Measurements from ENCODE around the gene SPATS2. TPM values are rescaled to one million over a fixed set of nuclear protein-coding genes. Genes with fewer than 3 reads are reported as not detected.
"Not testable (repeated sequence)": the region's sequence is repeated elsewhere in the genome, so short reads cannot be mapped to it uniquely, and the experiment has no call there.

SPATS2 gene
- total RNA-seq, 1 experiment from 2014 or later: 43.1 TPM

GRCh38 chr12:49531745-49532144 is 164.5 kb downstream of the SPATS2 start:
- no TSS peak for BruUV-seq (replicated peaks)
- no peaks in the 10 kb centered on the region for H3K27me3 ChIP-seq (replicated peaks; ENCODE audit: control insufficient read depth, insufficient read depth, low read length)
- Mint-ChIP-seq H3K4me3 (ENCODE audit: unreplicated experiment) (no peak overlapping the region), H3K27me3 (ENCODE audit: insufficient read depth, unreplicated experiment) (peaks cover 3% of the 10 kb centered on the region), H3K9me3 (ENCODE audit: unreplicated experiment) (no peaks in the 10 kb centered on the region), H3K36me3 (ENCODE audit: insufficient read depth, unreplicated experiment) (peaks cover 20% of the 10 kb centered on the region), H3K27ac (ENCODE audit: unreplicated experiment) (no peak overlapping the region), H3K4me1 (ENCODE audit: low read depth, unreplicated experiment) (no peaks in the 10 kb centered on the region)
- H3K36me3 ChIP-seq (ENCODE audit: control insufficient read depth, insufficient read depth, low read length): 0 out of 2 replicates have a peak, but pooled peaks cover 1% of the 10 kb centered on the region
- POLR2A ChIA-PET: interaction anchor here (0.6 to 1.5 kb wide), 2 partner anchors 133 to 165 kb away, joined by 3 to 8 read pairs; partner anchors contain the start of gene SPATS2
- H3K4me1 ChIP-seq: no peaks in the 10 kb centered on the region
- intact Hi-C loops (cut with micrococcal nuclease; ENCODE audit: unreplicated experiment): no loop called here
- CTCF ChIA-PET: interaction anchor here (0.8 to 1.3 kb wide), 2 partner anchors 21 to 48 kb away, joined by 3 read pairs; no protein-coding TSS in a partner anchor
- no peaks in the 10 kb centered on the region for H3K9me3 ChIP-seq
- no peak for TF ChIP-seq CTCF (IDR thresholded peaks at IDR 0.05; ENCODE audit: insufficient read depth in 1 of 2, low read depth in 1 of 2, low read length in 1 of 2, severe bottlenecking in 1 of 2, unreplicated experiment in 1 of 2)
- no peak overlapping the region for H3K4me3 ChIP-seq (ENCODE audit: low read depth, low read length)
- no peak for DNase-seq

GRCh38 chr12:49533331-49533730 is 166.1 kb downstream of the SPATS2 start:
- H3K9me3 Mint-ChIP-seq (ENCODE audit: unreplicated experiment): no peaks in the 10 kb centered on the region
- intact Hi-C loops (cut with micrococcal nuclease; ENCODE audit: unreplicated experiment): no loop called here
- no peak overlapping the region for H3K27ac Mint-ChIP-seq (ENCODE audit: unreplicated experiment)
- POLR2A ChIA-PET: interaction anchor here (1.5 kb wide), 1 partner anchor 166 kb away, joined by 8 read pairs; the partner anchor contains the start of gene SPATS2
- peaks cover 9% of the 10 kb centered on the region for H3K36me3 Mint-ChIP-seq (ENCODE audit: insufficient read depth, unreplicated experiment)
- DNase-seq: no peak
- peaks cover 5% of the 10 kb centered on the region; the same call in 1 of the 2 replicates for H3K4me1 ChIP-seq
- no peaks in the 10 kb centered on the region for H3K36me3 ChIP-seq (ENCODE audit: control insufficient read depth, insufficient read depth, low read length)
- no peak overlapping the region for H3K4me3 ChIP-seq (ENCODE audit: low read depth, low read length)
- peaks cover 4% of the 10 kb centered on the region; the same call in 1 of the 2 replicates for H3K27me3 ChIP-seq (replicated peaks; ENCODE audit: control insufficient read depth, insufficient read depth, low read length)
- H3K27me3 Mint-ChIP-seq (ENCODE audit: insufficient read depth, unreplicated experiment): peaks cover 6% of the 10 kb centered on the region
- no peak for TF ChIP-seq CTCF (IDR thresholded peaks at IDR 0.05; ENCODE audit: insufficient read depth in 1 of 2, low read depth in 1 of 2, low read length in 1 of 2, severe bottlenecking in 1 of 2, unreplicated experiment in 1 of 2)
- no peaks in the 10 kb centered on the region for H3K9me3 ChIP-seq
- BruUV-seq (replicated peaks): no TSS peak
- no peaks in the 10 kb centered on the region for H3K4me1 Mint-ChIP-seq (ENCODE audit: low read depth, unreplicated experiment)
- CTCF ChIA-PET: interaction anchor here (0.6 kb wide), 1 partner anchor 167 kb away, joined by 3 read pairs; no protein-coding TSS in a partner anchor
- H3K4me3 Mint-ChIP-seq (ENCODE audit: unreplicated experiment): no peak overlapping the region

- H3K36me3 Mint-ChIP-seq (ENCODE audit: insufficient read depth, unreplicated experiment); BruUV-seq (replicated peaks); H3K27me3 Mint-ChIP-seq (ENCODE audit: insufficient read depth, unreplicated experiment); H3K9me3 ChIP-seq; intact Hi-C loops (cut with micrococcal nuclease; ENCODE audit: unreplicated experiment); POLR2A ChIA-PET; H3K4me1 Mint-ChIP-seq (ENCODE audit: low read depth, unreplicated experiment); H3K4me3 Mint-ChIP-seq (ENCODE audit: unreplicated experiment); H3K36me3 ChIP-seq (ENCODE audit: control insufficient read depth, insufficient read depth, low read length); DNase-seq; H3K4me3 ChIP-seq (ENCODE audit: low read depth, low read length); H3K27me3 ChIP-seq (replicated peaks; ENCODE audit: control insufficient read depth, insufficient read depth, low read length); H3K27ac Mint-ChIP-seq (ENCODE audit: unreplicated experiment); H3K4me1 ChIP-seq; H3K9me3 Mint-ChIP-seq (ENCODE audit: unreplicated experiment): not testable (repeated sequence)
- CTCF ChIA-PET: interaction anchor here (0.6 kb wide), 1 partner anchor 177 kb away, joined by 3 read pairs; no protein-coding TSS in a partner anchor
These were observed 166.9 kb downstream of the SPATS2 start for GRCh38 chr12:49534122-49534521.
